ENCODE results near the gene OR1E2. TPM values are rescaled to one million over a fixed set of nuclear protein-coding genes. Genes with fewer than 3 reads are reported as not detected.
A peak's percentile ranks its signal among the peaks of the same experiment; 100 is the strongest.
"Not testable (repeated sequence)": the region's sequence is repeated elsewhere in the genome, so short reads cannot be mapped to it uniquely, and the experiment has no call there.

The OR1E2 gene
- not detected for polyA plus RNA-seq (2013, experiment 1 of 2)
- polyA plus RNA-seq (2013, experiment 2 of 2) = not detected

GRCh38 chr17:3433741-3434140 is at the start of gene OR1E2:
Gene OR1E2 (minus strand): TSS chr17:3433841. CDS start chr17:3433841, 0 bp downstream.
- H3K9me3 ChIP-seq (ENCODE audit: insufficient read depth, low read depth, low read length) = peaks cover 12% of the 10 kb centered on the region; the same call in 1 of the 2 replicates
- H3K36me3 ChIP-seq (ENCODE audit: insufficient read depth, low read length) = no peaks in the 10 kb centered on the region
- no peak within 1 kb of the TSS for H3K9ac ChIP-seq (ENCODE audit: low read depth, low read length)
- H3K27me3 ChIP-seq (ENCODE audit: insufficient read depth, low read length) = no peaks in the 10 kb centered on the region
- no peaks in the 10 kb centered on the region; the same call in 1 of the 2 replicates for H3K4me1 ChIP-seq (ENCODE audit: insufficient read depth, low read length)
- no peak within 1 kb of the TSS for H3K4me3 ChIP-seq (ENCODE audit: low read length)
- no peak within 1 kb of the TSS for H3K27ac ChIP-seq (ENCODE audit: low read depth, low read length)
- WGBS = 74% methylated on average over 3 of the region's 3 CpGs

GRCh38 chr17:3482852-3483251 is 49.2 kb upstream of the OR1E2 start:
- no CpG with 5 or more reads among the region's 3 CpGs for WGBS
- Histone ChIP-seq H3K9ac (ENCODE audit: low read depth, low read length) (no peak overlapping the region), H3K27ac (ENCODE audit: low read depth, low read length) (peak overlapping the region; percentile 56; the same call in 1 of the 2 replicates), H3K4me1 (ENCODE audit: insufficient read depth, low read length) (peaks cover 29% of the 10 kb centered on the region), H3K9me3 (ENCODE audit: insufficient read depth, low read depth, low read length) (no peaks in the 10 kb centered on the region), H3K4me3 (ENCODE audit: low read length) (peak overlapping the region; percentile 18; the same call in 1 of the 2 replicates), H3K36me3 (ENCODE audit: insufficient read depth, low read length) (no peaks in the 10 kb centered on the region), H3K27me3 (ENCODE audit: insufficient read depth, low read length) (no peaks in the 10 kb centered on the region)

- no peak overlapping the region for H3K9ac ChIP-seq (ENCODE audit: low read depth, low read length)
- no peaks in the 10 kb centered on the region for H3K36me3 ChIP-seq (ENCODE audit: insufficient read depth, low read length)
- H3K9me3 ChIP-seq (ENCODE audit: insufficient read depth, low read depth, low read length) = no peaks in the 10 kb centered on the region
- no peak overlapping the region for H3K4me3 ChIP-seq (ENCODE audit: low read length)
- H3K4me1 ChIP-seq (ENCODE audit: insufficient read depth, low read length) = peaks cover 34% of the 10 kb centered on the region
- 95% methylated on average over 3 of the region's 3 CpGs for WGBS
- no peak overlapping the region for H3K27ac ChIP-seq (ENCODE audit: low read depth, low read length)
- H3K27me3 ChIP-seq (ENCODE audit: insufficient read depth, low read length) = no peaks in the 10 kb centered on the region
Observed at GRCh38 chr17:3479988-3480387, 46.3 kb upstream of the OR1E2 start.

GRCh38 chr17:3475812-3476610 is 42.4 kb upstream of the OR1E2 start, which contains the start of gene ASPA:
Gene ASPA (plus strand): TSS chr17:3475997. CDS start chr17:3476160, 163 bp downstream.
- Histone ChIP-seq H3K36me3 (ENCODE audit: insufficient read depth, low read length) (no peaks in the 10 kb centered on the region), H3K4me3 (ENCODE audit: low read length) (no peak within 1 kb of the TSS), H3K27ac (ENCODE audit: low read depth, low read length) (no peak within 1 kb of the TSS), H3K9me3 (ENCODE audit: insufficient read depth, low read depth, low read length) (no peaks in the 10 kb centered on the region), H3K9ac (ENCODE audit: low read depth, low read length) (no peak within 1 kb of the TSS), H3K4me1 (ENCODE audit: insufficient read depth, low read length) (peaks cover 13% of the 10 kb centered on the region; the same call in 1 of the 2 replicates), H3K27me3 (ENCODE audit: insufficient read depth, low read length) (no peaks in the 10 kb centered on the region)
- 84% methylated on average over 7 of the region's 7 CpGs for WGBS

- H3K9me3 ChIP-seq (ENCODE audit: insufficient read depth, low read depth, low read length) = no peaks in the 10 kb centered on the region
- WGBS = 86% methylated on average over 4 of the region's 4 CpGs
- H3K9ac ChIP-seq (ENCODE audit: low read depth, low read length) = no peak overlapping the region
- no peaks in the 10 kb centered on the region for H3K27me3 ChIP-seq (ENCODE audit: insufficient read depth, low read length)
- H3K4me1 ChIP-seq (ENCODE audit: insufficient read depth, low read length) = peaks cover 13% of the 10 kb centered on the region; the same call in 1 of the 2 replicates
- no peak overlapping the region for H3K27ac ChIP-seq (ENCODE audit: low read depth, low read length)
- H3K4me3 ChIP-seq (ENCODE audit: low read length) = no peak overlapping the region
- no peaks in the 10 kb centered on the region for H3K36me3 ChIP-seq (ENCODE audit: insufficient read depth, low read length)
Observed at GRCh38 chr17:3475251-3475685, 41.6 kb upstream of the OR1E2 start.

GRCh38 chr17:3474212-3474611 is 40.6 kb upstream of the OR1E2 start:
- Histone ChIP-seq H3K4me3 (ENCODE audit: low read length) (no peak overlapping the region), H3K27ac (ENCODE audit: low read depth, low read length) (no peak overlapping the region), H3K9ac (ENCODE audit: low read depth, low read length) (no peak overlapping the region), H3K36me3 (ENCODE audit: insufficient read depth, low read length) (no peaks in the 10 kb centered on the region), H3K9me3 (ENCODE audit: insufficient read depth, low read depth, low read length) (no peaks in the 10 kb centered on the region), H3K27me3 (ENCODE audit: insufficient read depth, low read length) (no peaks in the 10 kb centered on the region), H3K4me1 (ENCODE audit: insufficient read depth, low read length) (peaks cover 13% of the 10 kb centered on the region; the same call in 1 of the 2 replicates)
- 91% methylated on average over 3 of the region's 3 CpGs for WGBS

GRCh38 chr17:3472137-3472536 is 38.5 kb upstream of the OR1E2 start:
- Histone ChIP-seq H3K36me3 (ENCODE audit: insufficient read depth, low read length) (no peaks in the 10 kb centered on the region), H3K9me3 (ENCODE audit: insufficient read depth, low read depth, low read length) (no peaks in the 10 kb centered on the region), H3K27ac (ENCODE audit: low read depth, low read length) (no peak overlapping the region), H3K27me3 (ENCODE audit: insufficient read depth, low read length) (no peaks in the 10 kb centered on the region), H3K4me1 (ENCODE audit: insufficient read depth, low read length) (peaks cover 13% of the 10 kb centered on the region; the same call in 1 of the 2 replicates), H3K9ac (ENCODE audit: low read depth, low read length) (no peak overlapping the region), H3K4me3 (ENCODE audit: low read length) (no peak overlapping the region)
- WGBS = 97% methylated on average over 21 of the region's 21 CpGs

- H3K4me1 ChIP-seq (ENCODE audit: insufficient read depth, low read length) = peaks cover 13% of the 10 kb centered on the region; the same call in 1 of the 2 replicates
- 95% methylated on average over 38 of the region's 38 CpGs for WGBS
Observed at GRCh38 chr17:3471599-3471998, 38.0 kb upstream of the OR1E2 start, which contains the start of gene SPATA22. Gene SPATA22 (minus strand): TSS chr17:3471819. CDS start chr17:3469325, 2,494 bp downstream.

GRCh38 chr17:3469529-3469928 is 35.9 kb upstream of the OR1E2 start:
- no peak overlapping the region for H3K9ac ChIP-seq (ENCODE audit: low read depth, low read length)
- H3K36me3 ChIP-seq (ENCODE audit: insufficient read depth, low read length) = no peaks in the 10 kb centered on the region
- no peaks in the 10 kb centered on the region for H3K27me3 ChIP-seq (ENCODE audit: insufficient read depth, low read length)
- no peak overlapping the region for H3K27ac ChIP-seq (ENCODE audit: low read depth, low read length)
- H3K9me3 ChIP-seq (ENCODE audit: insufficient read depth, low read depth, low read length) = no peaks in the 10 kb centered on the region
- no peak overlapping the region for H3K4me3 ChIP-seq (ENCODE audit: low read length)
- H3K4me1 ChIP-seq (ENCODE audit: insufficient read depth, low read length) = no peaks in the 10 kb centered on the region
- 67% methylated on average over 5 of the region's 5 CpGs for WGBS

More at GRCh38 chr17:3471599-3471998, 38.0 kb upstream of the OR1E2 start, which contains the start of gene SPATA22:
- Histone ChIP-seq H3K9me3 (ENCODE audit: insufficient read depth, low read depth, low read length) (no peaks in the 10 kb centered on the region), H3K36me3 (ENCODE audit: insufficient read depth, low read length) (no peaks in the 10 kb centered on the region), H3K4me3 (ENCODE audit: low read length) (no peak within 1 kb of the TSS), H3K27ac (ENCODE audit: low read depth, low read length) (no peak within 1 kb of the TSS), H3K9ac (ENCODE audit: low read depth, low read length) (no peak within 1 kb of the TSS), H3K27me3 (ENCODE audit: insufficient read depth, low read length) (no peaks in the 10 kb centered on the region)

- H3K27me3 ChIP-seq (ENCODE audit: insufficient read depth, low read length); H3K9me3 ChIP-seq (ENCODE audit: insufficient read depth, low read depth, low read length): not testable (repeated sequence)
Observed at GRCh38 chr17:3466355-3466754, 32.7 kb upstream of the OR1E2 start.

GRCh38 chr17:3448059-3448665 is 14.5 kb upstream of the OR1E2 start:
- H3K9ac ChIP-seq (ENCODE audit: low read depth, low read length) = no peak overlapping the region
- no peaks in the 10 kb centered on the region for H3K27me3 ChIP-seq (ENCODE audit: insufficient read depth, low read length)
- no peaks in the 10 kb centered on the region for H3K4me1 ChIP-seq (ENCODE audit: insufficient read depth, low read length)
- H3K4me3 ChIP-seq (ENCODE audit: low read length) = no peak overlapping the region
- 92% methylated on average over 2 of the region's 2 CpGs for WGBS
- no peak overlapping the region for H3K27ac ChIP-seq (ENCODE audit: low read depth, low read length)
- no peaks in the 10 kb centered on the region for H3K9me3 ChIP-seq (ENCODE audit: insufficient read depth, low read depth, low read length)
- H3K36me3 ChIP-seq (ENCODE audit: insufficient read depth, low read length) = no peaks in the 10 kb centered on the region

More at GRCh38 chr17:3466355-3466754, 32.7 kb upstream of the OR1E2 start:
- no CpG with 5 or more reads among the region's 1 CpG for whole genome bisulfite sequencing
- not testable (repeated sequence) for H3K4me1 ChIP-seq (ENCODE audit: insufficient read depth, low read length); H3K4me3 ChIP-seq (ENCODE audit: low read length); H3K27ac ChIP-seq (ENCODE audit: low read depth, low read length); H3K9ac ChIP-seq (ENCODE audit: low read depth, low read length); H3K36me3 ChIP-seq (ENCODE audit: insufficient read depth, low read length)
